CD4-positive, alpha-beta T cell treated with Interleukin-12 subunit alpha and Interleukin-12 subunit beta, for 1 hour (primary cell): ENCODE measurements around the gene EGR4.

Source experiments
- DNase-seq: peaks from one replicate; pipeline ENCODE4 v3.0.0-alpha.2; 2020

EGR4 gene

GRCh38 chr2:73244580-73244979 lies 48.8 kb downstream of the EGR4 start:
- DNase-seq, result no peak

DNA sequence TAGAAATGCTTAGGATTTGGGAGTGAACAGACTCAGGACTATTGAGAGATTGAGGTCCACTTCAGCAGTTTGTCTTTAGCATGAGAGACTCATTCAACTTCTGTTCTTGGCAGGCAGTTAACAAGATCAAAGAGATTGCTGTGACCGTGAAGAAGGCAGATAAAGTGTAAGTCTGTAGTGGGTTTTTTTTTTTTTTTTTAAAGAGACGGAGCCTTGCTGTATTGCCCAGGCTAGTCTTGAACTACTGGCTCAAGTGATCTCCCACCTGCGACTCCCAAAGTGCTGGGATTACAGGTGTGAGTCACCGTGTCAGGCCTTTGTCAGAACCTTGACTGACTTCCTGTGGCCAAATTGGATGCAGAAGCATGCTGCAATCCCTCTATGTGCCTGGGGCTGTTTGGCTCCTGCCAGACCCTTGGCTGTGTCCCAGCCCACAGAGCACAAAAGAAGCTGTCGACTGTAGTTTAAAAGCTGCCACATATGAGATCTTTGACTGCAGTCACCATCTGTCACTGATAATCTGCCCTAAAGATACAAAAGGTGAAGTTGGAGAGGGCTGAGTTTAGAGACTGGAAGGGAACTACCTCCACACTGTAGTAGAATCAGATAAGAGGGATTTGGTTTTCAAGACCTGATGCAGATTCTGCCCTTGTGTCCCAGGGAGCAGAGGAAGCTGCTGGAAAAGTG lies 49.3 kb downstream of the EGR4 start:
- no peak for DNase-seq
